CD4-positive, alpha-beta T cell (primary cell): ENCODE data around the gene MEG3. TPM values are rescaled to one million over a fixed set of nuclear protein-coding genes. Genes with fewer than 3 reads are reported as not detected.

Experiments used
- ATAC-seq: fragments of 200-7000 bp; cut with Tn5 transposase; one replicate; pipeline ENCODE4 v1.10.0; 2022; ENCODE audit warnings: mild to moderate bottlenecking; ENCODE audit not compliant: poor library complexity
- CTCF ChIA-PET: fragments of 350-600 bp; sonication (Branson Sonifier 250); formaldehyde crosslinking; loops from one replicate; lab custom pipeline; 2021; ENCODE audit warnings: antibody characterized with exemption, inconsistent platforms; lab: Charles Lee
- POLR2A ChIA-PET: fragments of 350-600 bp; sonication (Branson Sonifier 250); formaldehyde crosslinking; loops from one replicate; lab custom pipeline; 2021; ENCODE audit warnings: antibody characterized with exemption, inconsistent platforms; lab: Charles Lee
- DNase-seq, 14 experiments: peaks; one replicate each; pipeline ENCODE4 v3.0.0-alpha.2; 2013 to 2020; ENCODE audit warnings: mixed read lengths in 2 of 14
- H3K27ac ChIP-seq, 2 donors: one replicate each; pipeline versions ENCODE4 v1.5.1 to v1.7.0; 2013; ENCODE audit warnings: low read length in 2 of 2, low read depth in 1 of 2, mild to moderate bottlenecking in 1 of 2
- H3K27me3 ChIP-seq, 2 experiments: 1 replicate in 1 of 2; 2 replicates in 1 of 2; pipeline versions ENCODE4 v1.6.1 to v1.7.0; 2013; ENCODE audit warnings: low read length in 2 of 2, control low read depth in 1 of 2, mild to moderate bottlenecking in 1 of 2, moderate library complexity in 1 of 2; ENCODE audit not compliant: insufficient read depth in 2 of 2, control insufficient read depth in 1 of 2
- H3K36me3 ChIP-seq: one replicate; pipeline ENCODE4 v1.6.1; 2013; ENCODE audit warnings: low read length, control low read depth; ENCODE audit not compliant: insufficient read depth
- H3K4me1 ChIP-seq: one replicate; pipeline ENCODE4 v1.6.1; 2013; ENCODE audit warnings: low read length, control low read depth; ENCODE audit not compliant: insufficient read depth
- H3K4me3 ChIP-seq: one replicate; pipeline ENCODE4 v1.5.1; 2013; ENCODE audit warnings: mild to moderate bottlenecking, low read length, moderate library complexity
- H3K9me3 ChIP-seq, 2 experiments: 1 replicate in 1 of 2; 2 replicates in 1 of 2; pipeline versions ENCODE4 v1.6.1 to v1.7.0; 2013; ENCODE audit warnings: low read length in 2 of 2, mild to moderate bottlenecking in 2 of 2, control low read depth in 1 of 2, moderate library complexity in 1 of 2; ENCODE audit not compliant: control insufficient read depth in 1 of 2, insufficient read depth in 1 of 2
- H3K27ac Mint-ChIP-seq: one replicate; pipeline ENCODE4 v1.8.0; 2020; ENCODE audit warnings: mixed read lengths
- H3K27me3 Mint-ChIP-seq: one replicate; pipeline ENCODE4 v1.8.0; 2021; ENCODE audit warnings: mixed read lengths
- H3K36me3 Mint-ChIP-seq: one replicate; pipeline ENCODE4 v1.8.0; 2021; ENCODE audit warnings: low read depth, mixed read lengths
- H3K4me1 Mint-ChIP-seq: one replicate; pipeline ENCODE4 v1.8.0; 2021; ENCODE audit warnings: low read depth, mixed read lengths
- H3K4me3 Mint-ChIP-seq: one replicate; pipeline ENCODE4 v1.8.0; 2020; ENCODE audit warnings: mild to moderate bottlenecking, mixed read lengths
- H3K9me3 Mint-ChIP-seq: one replicate; pipeline ENCODE4 v1.8.0; 2020; ENCODE audit warnings: mixed read lengths
- CTCF ChIP-seq: fragments of 200-600 bp; IDR thresholded peaks from one replicate; pipeline ENCODE4 v1.8.0; 2022; ENCODE audit warnings: antibody characterized with exemption, mild to moderate bottlenecking
- intact Hi-C, 2 experiments: fragments of 100-400 bp; cut with DNase I in 1 of 2; cut with micrococcal nuclease in 1 of 2; formaldehyde crosslinking; loops; one replicate each; pipeline versions ENCODE4 v1.15.1 to v1.9.0; 2023 to 2025; cut with DNase I, micrococcal nuclease
- total RNA-seq, 174 experiments: library from RNA in 2 of 174; stranded (reverse) in 2 of 174; gene quantifications; one replicate each; pipeline ENCODE4 v1.2.3 and lab custom pipeline; 2021 to 2026

The MEG3 gene
- total RNA-seq, 2 experiments from 2014 or later: not detected

- no peak overlapping the region for H3K4me3 ChIP-seq
- no peak overlapping the region for H3K27ac ChIP-seq
- ATAC-seq (no peak), DNase-seq (no peak)
- H3K9me3 Mint-ChIP-seq: peaks cover 4% of the 10 kb centered on the region
- H3K36me3 Mint-ChIP-seq: no peaks in the 10 kb centered on the region
- H3K27me3 Mint-ChIP-seq: peaks cover 5% of the 10 kb centered on the region
- no peak overlapping the region for H3K4me3 Mint-ChIP-seq
- no peaks in the 10 kb centered on the region for H3K4me1 Mint-ChIP-seq
- ChIA-PET POLR2A (no interaction called here), CTCF (no interaction called here)
- no peaks in the 10 kb centered on the region for H3K4me1 ChIP-seq
- TF ChIP-seq CTCF: no peak
- no peak overlapping the region for H3K27ac Mint-ChIP-seq
- intact Hi-C loops: no loop called here
- peaks cover 19 to 58% of the 10 kb centered on the region in 2 experiments for H3K9me3 ChIP-seq
- peaks cover 5 to 9% of the 10 kb centered on the region in 2 experiments for H3K27me3 ChIP-seq
- no peaks in the 10 kb centered on the region for H3K36me3 ChIP-seq
These were observed 18.4 kb upstream of the MEG3 start for GRCh38 chr14:100807496-100807895.

- ATAC-seq (no peak), DNase-seq (no peak)
- Mint-ChIP-seq H3K4me1 (no peaks in the 10 kb centered on the region), H3K9me3 (peaks cover 4% of the 10 kb centered on the region), H3K36me3 (no peaks in the 10 kb centered on the region), H3K27ac (no peak overlapping the region), H3K4me3 (no peak overlapping the region), H3K27me3 (peaks cover 5% of the 10 kb centered on the region)
- Histone ChIP-seq H3K36me3 (no peaks in the 10 kb centered on the region), H3K27ac (no peak overlapping the region), H3K9me3 (peaks cover 19 to 60% of the 10 kb centered on the region in 2 experiments), H3K27me3 (peaks cover 5 to 9% of the 10 kb centered on the region in 2 experiments), H3K4me3 (no peak overlapping the region), H3K4me1 (no peaks in the 10 kb centered on the region)
- intact Hi-C loops: no loop called here
- ChIA-PET CTCF (no interaction called here), POLR2A (no interaction called here)
- TF ChIP-seq CTCF: no peak
These were observed 17.8 kb upstream of the MEG3 start for GRCh38 chr14:100807979-100808734.

- no peak for TF ChIP-seq CTCF
- H3K9me3 Mint-ChIP-seq: peaks cover 4% of the 10 kb centered on the region
- ChIA-PET CTCF (no interaction called here), POLR2A (no interaction called here)
- Histone ChIP-seq H3K9me3 (peaks cover 19 to 62% of the 10 kb centered on the region in 2 experiments), H3K4me1 (no peaks in the 10 kb centered on the region), H3K27ac (no peak overlapping the region), H3K36me3 (no peaks in the 10 kb centered on the region), H3K4me3 (no peak overlapping the region), H3K27me3 (peaks cover 0 to 11% of the 10 kb centered on the region in 2 experiments)
- ATAC-seq (no peak), DNase-seq (no peak)
- intact Hi-C loops: no loop called here
- H3K4me3 Mint-ChIP-seq: no peak overlapping the region
- no peaks in the 10 kb centered on the region for H3K36me3 Mint-ChIP-seq
- H3K27ac Mint-ChIP-seq: no peak overlapping the region
- no peaks in the 10 kb centered on the region for H3K4me1 Mint-ChIP-seq
- peaks cover 17% of the 10 kb centered on the region for H3K27me3 Mint-ChIP-seq
These were observed 15.5 kb upstream of the MEG3 start for GRCh38 chr14:100810435-100810834.
